HG02970 (cell line): Measurements from ENCODE around the gene JUP.

Experiments
- ATAC-seq: cut with Tn5 transposase; IDR thresholded peaks from one replicate; pipeline ENCODE4 v1.9.1; 2021; ENCODE audit warnings: mild to moderate bottlenecking, moderate library complexity, moderate number of reproducible peaks; ENCODE audit not compliant: unreplicated experiment, low FRiP score

JUP gene

DNA sequence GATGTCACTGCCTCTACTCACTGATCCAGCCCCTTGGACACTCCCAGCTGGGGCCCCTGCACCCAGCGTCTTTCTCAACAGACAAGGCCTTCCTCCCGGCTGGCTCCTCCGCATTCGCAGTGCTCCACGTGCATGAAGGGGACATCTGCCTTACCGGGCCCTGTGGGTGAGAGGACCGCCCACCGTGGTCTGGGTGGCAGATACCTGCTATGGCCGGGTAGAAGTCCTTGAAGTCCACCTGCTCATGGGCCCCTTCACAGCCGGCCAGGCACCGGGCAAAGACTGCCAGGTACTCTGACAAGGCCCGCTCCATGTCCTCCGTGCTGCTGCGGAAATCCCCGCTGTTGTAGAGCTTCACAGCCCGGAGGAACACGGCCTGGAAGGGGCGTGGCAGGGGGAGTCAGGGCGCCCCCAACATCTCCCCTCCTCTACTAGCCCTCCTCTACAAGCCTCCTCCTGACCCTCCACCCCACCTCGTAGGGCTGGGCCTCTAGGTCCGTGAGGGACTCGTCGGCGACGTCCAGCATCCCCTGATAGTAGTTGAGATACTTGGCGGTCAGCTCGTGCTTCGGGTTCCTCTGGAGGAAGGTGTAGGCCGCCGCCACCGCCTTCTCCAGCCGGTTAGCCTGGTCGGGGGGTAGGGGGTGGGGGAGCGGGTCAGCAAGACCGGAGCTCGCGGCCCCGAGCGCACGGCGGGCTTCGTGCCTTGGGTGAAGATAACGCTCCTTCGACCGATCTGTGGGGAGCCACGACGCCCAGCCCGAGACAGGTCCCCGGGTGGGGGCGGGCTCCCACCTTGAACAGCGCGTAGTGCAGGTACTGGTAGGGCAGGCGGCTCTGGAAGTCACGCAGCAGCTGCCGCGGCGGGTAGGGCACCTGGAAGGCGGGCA is 24.4 kb upstream of the JUP start:
- no peak for ATAC-seq

DNA sequence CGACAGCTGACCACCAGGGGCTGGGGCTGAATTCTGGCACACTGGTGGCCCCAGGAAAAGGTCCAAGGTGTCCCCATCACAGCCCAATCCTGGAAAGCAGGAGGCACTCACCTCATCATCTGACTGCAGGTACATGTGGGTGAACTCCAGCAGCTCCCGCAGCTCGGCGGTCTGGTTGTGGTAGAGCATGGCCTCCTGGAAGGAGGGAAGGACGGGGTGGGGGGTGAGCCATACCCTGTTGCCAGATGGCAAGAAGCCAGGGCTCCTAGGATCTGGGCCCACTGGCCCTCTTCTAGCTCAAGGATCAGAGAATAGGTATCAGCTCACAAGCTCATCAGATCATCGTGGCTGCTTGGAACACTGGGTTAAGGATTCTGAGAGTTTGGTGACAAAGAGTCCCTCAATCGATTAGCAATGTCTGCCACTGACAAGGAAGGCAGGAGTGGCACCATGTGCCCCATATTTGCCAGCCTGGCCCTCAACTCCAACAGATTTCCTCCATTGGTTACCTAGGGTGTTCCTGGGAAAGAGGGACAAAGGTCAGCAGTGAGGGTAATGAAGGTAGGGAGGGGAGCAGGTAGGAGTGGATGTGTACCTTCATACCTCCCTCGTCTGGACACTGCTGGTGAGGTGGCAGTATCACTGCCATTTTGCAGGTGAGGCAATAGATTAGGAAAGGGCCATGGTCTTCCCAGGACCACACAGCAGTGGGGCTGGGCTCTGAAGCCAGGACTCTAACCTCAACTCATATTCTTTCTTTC is 20.4 kb upstream of the JUP start:
- no peak for ATAC-seq

DNA sequence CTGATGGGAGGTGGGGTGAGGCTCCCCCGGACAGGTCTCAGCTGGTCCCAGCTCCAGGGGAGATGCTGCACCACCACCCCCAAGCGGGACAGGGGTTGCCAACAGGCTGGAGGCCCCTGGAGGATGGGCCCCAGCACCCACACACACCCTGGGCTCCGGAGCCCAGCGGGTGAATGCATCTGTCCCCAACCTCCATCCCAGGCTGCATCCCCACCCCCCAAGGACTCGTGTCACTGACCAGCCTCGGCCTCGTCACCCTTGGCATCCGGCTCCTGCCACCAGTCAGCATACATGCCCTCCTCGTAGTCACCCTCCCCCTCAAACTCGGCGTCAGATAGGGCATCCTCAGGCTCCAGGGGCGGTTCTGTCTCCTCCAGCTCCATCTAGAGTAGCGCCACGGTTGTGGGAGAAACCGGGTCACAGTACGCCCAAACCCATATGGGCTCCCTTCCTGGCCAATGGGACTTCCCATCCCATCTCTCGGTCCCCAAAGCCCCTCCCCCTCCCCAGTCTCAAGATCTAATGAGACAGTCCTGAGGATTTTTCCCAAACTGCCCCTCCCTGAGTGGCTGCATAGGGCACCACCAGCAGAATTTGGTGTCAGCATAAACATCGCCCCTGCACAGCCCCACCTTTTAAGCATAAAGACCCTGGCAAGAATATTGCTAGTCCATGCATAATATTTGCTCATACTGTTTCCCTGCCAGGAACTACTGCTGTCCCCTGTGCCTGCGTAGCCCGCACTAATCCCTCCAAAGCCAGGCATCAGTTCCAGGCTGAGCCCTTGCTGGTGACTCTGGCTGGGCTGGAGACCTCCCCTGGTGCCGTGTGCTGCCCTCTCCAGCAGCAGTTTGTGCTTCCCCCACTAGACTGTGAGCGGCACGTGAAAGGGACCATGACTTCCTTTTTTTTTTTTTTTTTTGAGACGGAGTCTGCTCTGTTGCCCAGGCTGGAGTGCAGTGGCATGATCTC is 16.8 kb upstream of the JUP start:
- no peak for ATAC-seq

DNA sequence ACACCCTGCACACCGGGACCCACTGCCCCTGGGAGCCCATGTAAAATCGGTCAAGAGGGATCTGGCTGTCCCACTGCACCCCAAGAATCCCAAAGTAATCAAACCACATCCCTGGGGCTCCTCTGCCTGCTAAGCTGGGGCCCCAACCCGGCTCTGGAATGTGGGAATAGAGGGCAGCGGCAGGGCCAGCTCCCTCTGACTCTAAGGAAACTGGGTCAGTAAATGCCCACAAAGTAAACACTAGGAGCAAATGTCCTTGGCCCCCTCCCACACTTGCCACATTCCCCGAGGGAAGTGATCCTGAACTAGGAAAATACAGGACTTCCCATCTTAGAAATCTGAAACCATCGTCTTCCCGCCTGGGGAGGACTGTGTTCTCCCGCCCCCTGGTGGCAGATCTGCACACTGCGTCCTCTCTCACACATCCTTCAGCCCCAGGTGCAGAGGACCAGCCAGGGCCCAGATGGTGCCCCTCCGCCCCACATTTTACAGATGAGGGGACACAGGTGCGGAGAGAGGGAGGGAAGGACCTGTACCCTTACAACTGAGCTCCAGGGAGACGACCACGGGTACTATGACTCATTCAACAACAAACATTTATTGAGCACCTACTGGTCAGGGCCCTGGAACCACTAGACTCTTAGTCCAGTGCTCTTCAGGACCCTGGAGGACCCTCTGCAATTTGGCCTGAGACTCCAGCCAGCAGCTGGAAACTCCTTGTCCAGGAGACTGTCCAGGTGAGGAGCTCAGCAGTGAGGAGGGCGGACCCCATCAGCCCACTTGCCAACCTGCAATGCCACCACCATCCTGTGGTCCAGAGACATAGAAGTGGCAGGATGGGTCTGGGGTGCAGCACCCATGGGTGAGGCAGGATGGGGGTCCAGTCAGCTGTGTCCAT is 15.1 kb upstream of the JUP start:
- no peak for ATAC-seq

DNA sequence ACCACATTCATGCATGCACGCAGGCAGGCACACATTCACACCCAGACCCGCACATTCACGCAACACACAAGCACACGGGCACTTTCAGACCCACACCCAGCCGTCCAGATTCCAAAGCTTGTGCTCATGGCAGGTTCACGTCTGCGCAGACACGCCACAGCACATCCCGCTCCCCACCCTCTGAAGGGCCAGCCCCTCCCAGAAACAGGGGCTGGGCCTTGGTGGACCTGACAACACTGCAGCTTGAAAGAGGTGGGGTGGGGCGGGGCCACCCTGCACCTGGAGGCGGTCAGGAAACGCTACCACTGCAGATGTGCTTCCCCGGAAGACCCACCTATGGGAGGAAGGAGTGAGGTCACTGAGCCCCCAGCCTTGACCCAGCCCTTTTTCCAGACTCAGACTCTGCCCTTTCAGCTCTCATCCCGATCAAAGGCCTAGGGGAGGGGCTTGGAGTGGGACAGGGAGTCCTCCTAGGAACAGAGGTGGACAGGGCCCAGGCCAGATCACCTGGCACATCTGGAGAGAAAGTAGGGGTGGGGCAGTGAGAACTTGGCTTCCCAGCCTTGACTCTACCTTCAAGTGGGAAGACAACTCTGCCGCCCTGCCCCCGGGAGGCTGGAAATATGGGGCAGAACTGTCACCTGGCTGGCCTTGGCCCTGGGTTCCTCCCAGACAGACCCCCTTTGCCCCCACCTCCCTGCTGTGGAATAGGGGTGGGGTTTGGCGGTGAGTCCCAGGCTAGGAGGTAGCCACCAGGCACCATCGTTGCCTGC is 14.3 kb upstream of the JUP start:
- no peak for ATAC-seq

DNA sequence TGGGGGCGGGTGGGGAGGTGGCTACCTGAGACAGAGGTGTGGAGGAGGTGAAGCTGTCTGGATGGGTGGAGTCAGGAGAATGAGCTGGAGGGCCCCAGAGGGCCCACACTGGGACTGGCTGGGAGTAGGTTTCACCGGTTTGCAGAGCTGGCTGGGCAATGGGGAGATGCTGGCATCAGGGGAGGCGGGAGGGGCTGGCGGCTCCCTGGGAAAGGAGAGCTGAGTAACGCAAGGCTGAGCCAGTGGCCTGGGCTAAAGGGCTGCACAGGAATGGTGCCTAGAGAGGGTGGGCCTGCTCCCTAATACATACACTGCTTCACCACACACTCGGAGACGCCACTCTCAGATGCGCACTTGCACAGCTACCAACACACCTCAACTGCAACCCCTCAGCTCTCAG is 12.9 kb upstream of the JUP start:
- no peak for ATAC-seq

DNA sequence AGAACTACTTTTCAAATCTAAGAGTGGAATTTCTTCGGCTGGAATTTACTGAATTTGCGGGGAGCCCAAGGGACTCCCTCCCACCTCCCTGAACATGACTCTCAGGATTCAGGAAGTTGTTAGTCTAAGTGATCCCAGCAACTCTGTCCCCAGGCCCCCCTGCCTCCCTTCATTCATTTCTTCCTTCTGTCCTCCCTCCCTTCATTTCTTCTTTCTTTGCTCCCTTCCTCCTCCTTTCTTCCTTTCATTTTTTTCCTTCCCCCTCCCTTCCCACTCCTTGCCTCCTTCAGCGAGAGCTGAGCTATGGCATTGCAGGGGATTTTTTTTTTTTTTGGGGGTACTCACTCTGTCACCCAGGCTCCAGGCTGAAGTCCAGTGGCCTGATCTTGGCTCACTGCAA is 10.9 kb upstream of the JUP start:
- ATAC-seq, result no peak

DNA sequence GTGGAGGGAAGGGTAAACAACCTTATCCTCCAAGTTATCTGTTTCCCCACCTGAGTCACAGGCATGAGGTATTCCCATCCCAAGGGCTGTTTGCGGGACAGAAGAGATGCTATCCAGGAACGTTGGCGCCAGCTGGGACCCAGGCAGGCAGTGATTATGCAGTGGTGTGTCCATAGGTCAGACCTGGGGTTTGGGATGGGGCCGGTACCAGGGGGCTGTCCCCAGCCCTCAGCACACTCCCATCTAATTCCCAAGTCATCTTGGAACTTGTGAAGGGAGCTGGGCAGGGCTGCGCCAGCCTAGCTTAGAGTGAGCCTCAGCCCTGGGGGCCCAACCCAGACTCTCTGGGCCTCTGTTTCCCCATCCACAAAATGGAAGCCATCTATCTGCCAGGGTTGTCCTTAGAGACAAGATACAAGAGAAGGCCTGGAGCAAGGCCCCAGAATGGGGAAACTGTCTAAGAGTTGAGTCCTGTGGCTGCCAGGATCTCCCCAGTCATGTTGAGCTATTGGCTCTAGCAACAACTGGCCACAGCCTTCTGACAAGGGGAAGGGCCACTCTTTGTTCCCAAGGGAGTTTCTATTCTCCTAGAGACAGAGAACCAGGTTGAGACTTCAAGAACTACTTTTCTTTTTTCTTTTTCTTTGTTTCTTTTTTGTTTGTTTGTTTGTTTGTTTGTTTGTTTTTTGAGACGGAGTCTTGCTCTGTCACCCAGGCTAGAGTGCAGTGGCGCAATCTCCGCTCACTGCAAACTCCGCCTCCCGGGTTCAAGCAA is 9.8 kb upstream of the JUP start:
- no peak for ATAC-seq

DNA sequence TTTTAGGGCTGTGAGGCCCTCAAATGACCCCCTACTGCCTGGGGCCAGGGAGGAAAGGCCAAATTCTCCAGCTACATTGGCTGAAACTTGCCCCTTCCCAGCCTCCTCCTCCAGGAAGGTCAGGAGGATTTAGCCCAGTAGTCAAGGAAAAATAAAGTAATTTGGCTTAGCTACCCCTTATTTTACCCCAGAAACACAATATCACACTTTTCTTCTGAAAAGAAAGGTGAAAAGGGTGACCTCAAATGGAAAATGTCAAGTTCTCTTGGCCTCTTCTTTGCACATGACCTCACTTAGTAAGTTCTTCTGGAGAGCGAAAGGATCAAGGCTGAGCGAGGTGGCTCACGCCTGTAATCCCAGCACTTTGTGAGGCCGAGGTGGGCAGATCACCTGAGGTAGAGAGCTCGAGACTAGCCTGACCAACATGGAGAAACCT is 8.0 kb upstream of the JUP start:
- ATAC-seq, result no peak

DNA sequence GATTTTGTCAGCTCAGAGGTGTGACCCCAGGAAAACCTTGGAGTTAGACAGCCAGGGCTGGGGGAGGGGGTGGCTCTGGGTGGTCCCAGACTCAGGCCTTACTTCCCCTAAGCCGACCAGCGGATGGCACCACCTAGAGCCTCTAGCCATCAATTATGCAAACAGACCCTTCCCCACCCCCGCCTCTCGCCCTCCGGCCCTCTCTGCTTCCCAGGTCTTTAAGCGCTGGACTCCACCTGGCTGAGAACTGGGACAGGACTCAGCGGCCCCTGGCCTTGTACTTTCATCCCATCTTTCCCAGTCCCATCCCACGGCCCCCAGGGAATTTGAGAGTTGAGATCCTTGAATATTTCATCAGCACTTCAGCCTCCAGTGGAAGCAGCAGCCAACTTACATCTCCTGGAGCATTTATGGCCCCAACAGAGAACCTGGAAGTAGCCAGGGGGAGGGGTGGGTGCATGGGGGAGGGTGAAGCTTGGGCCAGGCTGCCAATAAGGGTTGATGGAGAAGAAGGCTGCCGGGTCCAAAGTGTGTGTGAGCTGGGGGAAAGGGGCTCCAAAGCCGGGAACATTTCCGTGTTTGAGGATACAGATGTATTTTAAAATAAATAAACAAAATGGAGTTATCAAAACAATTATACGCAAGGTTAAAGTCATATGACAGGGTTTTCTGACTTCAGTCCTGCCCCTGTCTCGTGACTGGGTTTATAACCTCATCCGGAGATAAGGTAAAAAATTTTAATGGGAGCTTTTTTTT is 7.5 kb upstream of the JUP start:
- ATAC-seq, result no peak

DNA sequence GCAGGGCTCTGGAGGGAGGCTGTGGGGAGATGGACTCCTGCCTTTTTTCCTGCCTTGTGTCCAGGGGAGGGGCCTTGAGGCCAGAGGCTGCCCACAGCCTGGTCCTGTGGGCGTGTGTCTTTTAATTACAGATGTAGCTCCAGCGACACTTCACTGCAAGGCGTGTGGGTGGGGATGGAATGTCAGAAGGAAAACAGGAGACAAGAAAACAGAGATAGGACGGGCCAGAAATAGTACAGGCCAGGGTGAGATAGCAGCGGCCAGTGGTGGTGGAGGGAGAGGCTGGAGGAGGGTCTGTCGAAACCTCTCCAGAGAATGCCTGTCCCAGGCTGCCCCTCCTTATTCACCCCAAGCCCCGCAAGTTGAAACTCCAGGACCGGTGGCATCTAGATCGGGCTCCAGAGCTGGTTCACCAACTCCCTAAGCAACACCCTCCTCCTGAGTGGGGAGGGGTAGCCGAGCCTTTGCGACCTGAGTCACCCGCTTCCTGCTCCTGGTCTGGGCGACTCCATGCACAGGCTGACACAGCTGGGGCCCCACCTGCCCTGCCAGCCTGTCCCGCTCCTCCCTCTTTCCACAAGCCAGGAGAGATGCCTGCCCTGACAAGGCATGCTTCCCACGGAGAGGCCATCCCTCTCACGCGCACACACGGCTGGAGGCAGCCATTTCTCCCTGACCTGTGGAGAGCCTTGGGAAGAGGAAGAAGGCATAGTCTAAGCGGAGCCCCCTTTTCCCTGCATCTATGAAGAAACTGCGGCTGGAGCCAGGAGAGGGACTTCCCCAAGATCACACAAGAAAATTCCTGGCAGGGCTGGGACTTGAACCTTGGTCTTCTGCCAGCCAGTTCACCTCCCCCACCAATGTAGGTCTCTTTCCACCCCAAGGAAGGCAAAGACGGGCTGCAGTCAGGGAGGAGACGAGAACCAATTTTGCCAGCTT is 6.6 kb upstream of the JUP start:
- ATAC-seq, result no peak

DNA sequence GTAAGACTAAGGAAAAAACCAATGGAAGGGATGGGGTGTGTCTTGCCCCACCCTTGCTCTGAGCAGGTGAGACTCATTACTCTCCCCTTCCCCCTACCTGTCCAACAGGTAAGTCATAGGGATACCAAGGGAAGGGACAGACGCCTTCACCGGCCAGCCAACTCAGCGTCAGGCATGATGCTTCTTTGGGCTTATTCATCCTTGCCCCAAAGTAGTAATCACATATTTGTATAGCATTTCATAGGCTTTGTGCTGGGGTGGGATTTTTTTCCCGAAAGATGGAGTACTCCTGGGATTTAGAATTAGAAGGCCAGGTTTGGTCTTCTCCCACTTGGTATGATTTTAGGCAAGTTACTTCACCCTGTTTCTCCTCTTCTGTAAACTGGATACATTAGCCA is 509 bp upstream of the JUP start:
- no peak for ATAC-seq

DNA sequence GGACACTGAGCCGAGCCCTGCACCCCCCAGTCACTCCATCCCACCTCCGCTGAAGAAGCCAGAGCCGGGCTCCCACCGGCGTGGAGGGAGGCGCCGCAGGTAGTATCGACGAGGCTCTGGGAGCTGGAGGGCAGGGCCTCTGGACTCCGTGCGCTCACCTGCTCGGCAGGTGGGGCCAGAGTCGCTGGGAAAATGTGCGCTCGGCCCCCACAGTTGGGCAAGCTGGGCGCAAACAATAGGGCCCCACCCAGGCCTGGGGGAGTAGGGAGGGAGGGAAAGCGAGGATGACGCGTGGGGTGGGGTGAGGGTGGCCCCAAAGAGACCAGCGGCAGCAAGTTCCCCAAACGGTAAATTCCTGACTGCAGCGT is 668 bp downstream of the JUP start:
- no peak for ATAC-seq

DNA sequence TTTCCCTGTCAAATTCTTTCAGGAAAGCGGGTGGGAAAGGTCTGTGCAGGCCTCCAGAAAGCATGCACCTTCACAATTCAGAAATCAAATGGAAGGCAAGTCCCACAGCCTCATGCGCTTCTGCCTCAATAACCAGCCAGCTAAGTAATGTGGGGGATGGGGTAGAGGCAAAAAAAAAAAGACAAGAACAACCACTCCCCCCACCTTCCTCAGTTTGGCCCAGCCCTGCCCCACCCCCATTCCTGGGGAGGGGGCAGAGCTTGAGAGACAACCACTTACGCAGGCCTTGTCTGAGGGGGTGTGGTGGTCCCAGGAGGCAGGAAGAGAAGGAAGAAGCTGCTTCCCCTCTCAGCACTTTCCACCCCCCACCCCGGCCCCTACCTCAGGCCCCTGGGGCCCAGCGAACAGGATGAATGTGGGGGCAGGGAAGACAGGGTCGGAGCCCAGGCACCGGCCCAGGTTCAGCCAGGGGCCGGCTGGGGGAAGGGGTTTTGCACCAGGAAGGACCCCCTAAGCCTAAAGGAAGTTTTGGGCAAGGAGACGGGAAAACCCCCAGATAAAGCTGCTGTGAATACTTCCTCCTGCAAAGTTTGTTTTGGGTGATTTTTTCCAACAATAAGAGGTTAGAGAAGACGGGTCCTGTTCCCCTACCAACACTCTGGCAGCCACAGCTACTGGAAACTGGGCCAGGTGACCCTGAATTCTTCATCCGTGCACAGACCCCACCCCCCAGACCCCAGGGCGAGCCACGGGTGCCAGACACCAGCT is 1.2 kb downstream of the JUP start:
- ATAC-seq, result no peak

DNA sequence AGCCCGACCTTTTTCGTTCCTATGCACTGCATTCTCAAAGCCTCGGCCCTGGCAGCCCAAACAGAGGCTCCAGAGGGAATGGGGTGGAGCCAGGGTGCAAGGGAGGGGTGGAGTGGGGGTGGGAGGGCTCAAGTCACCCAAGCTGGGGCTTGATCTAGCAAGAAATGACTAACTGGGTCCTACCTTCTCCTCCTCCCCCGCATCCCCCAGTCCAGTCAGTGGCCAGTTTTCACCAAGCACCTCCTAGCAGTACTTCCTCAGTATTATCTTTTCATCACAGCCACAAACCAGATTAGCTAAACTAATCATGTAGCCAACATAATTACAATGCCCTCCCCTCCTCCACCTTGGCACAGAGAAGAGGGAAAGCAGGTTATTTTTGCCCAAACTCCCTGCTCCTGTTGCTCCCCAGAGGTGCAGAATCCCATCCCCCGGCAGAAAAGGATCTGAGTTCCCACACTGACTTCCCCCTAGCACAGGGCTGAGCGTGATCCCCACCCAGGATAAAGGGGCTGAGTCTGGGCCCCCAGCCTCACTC is 2.2 kb downstream of the JUP start:
- no peak for ATAC-seq
